H7 (cell line): Measurements from ENCODE around the gene TMA7B. TPM values are rescaled to one million over a fixed set of nuclear protein-coding genes. Genes with fewer than 3 reads are reported as not detected.
A peak's percentile ranks its signal among the peaks of the same experiment; 100 is the strongest.

Source experiments
- DNase-seq: peaks from one replicate; pipeline ENCODE4 v3.0.0; 2012
- H3K27me3 ChIP-seq: 2 replicates; pipeline ENCODE4 v1.6.0; 2011; ENCODE audit warnings: mild to moderate bottlenecking, low read length; ENCODE audit not compliant: control insufficient read depth, insufficient read depth
- H3K36me3 ChIP-seq: replicated peaks from 2 replicates; pipeline ENCODE4 v1.5.1; 2011; ENCODE audit warnings: low read length; ENCODE audit not compliant: control insufficient read depth, insufficient read depth
- H3K4me3 ChIP-seq: 2 replicates; pipeline ENCODE4 v1.5.1; 2011; ENCODE audit warnings: low read depth, mild to moderate bottlenecking, control low read depth, low read length, moderate library complexity; ENCODE audit not compliant: insufficient read depth
- total RNA-seq: library from RNA; depleted of rRNA; stranded (reverse); fragments of >200 nt; shearing (Covaris generic); gene quantifications from 2 replicates; pipeline ENCODE4 v1.2.3, GENCODE V29; 2014; rRNA removed

Gene TMA7B
- total RNA-seq, 1 experiment from 2014 or later: not detected

DNA sequence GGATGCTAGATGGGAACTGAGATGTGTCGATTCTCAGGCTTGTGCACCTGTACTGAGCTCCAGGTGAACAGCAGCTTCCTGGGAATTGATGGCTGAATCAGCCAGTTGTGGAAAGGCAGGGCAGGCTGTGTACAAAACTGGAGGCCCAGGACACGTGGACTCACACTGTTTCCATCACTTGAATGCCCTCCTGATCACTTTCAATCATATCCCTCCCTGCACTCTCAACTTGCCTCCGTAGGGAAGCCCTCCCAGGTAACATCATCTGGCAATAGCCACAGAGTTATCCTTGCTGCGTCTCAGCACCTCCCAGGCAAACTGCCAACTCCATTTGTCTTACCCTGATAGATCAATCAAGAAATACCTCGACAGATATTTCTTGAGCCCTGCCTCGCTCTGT lies 44.6 kb downstream of the TMA7B start:
- Histone ChIP-seq H3K27me3 (no peaks in the 10 kb centered on the region), H3K36me3 (no peaks in the 10 kb centered on the region), H3K4me3 (no peak overlapping the region)
- no peak for DNase-seq

DNA sequence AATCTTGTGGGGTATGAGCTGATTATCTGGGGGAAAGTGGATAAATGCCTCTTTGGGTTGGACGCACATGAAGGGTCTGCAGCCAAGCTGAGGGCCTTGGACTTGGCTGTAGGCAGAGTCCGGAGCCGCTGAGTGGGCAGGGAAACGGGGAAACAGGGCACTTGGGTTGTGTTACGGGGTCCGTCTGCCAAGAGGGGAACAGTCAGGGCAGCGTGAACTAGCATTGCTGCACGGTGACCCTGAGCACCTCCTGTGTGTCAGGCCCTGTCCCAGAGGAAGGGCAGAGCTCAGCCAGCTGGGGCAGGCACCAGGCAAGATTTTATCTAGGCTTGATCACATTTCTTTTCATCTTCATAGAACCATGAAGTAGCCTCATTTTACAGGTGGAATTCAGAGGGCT lies 46.4 kb downstream of the TMA7B start:
- Histone ChIP-seq H3K27me3 (no peaks in the 10 kb centered on the region), H3K4me3 (no peak overlapping the region), H3K36me3 (no peaks in the 10 kb centered on the region)
- DNase-seq: no peak

DNA sequence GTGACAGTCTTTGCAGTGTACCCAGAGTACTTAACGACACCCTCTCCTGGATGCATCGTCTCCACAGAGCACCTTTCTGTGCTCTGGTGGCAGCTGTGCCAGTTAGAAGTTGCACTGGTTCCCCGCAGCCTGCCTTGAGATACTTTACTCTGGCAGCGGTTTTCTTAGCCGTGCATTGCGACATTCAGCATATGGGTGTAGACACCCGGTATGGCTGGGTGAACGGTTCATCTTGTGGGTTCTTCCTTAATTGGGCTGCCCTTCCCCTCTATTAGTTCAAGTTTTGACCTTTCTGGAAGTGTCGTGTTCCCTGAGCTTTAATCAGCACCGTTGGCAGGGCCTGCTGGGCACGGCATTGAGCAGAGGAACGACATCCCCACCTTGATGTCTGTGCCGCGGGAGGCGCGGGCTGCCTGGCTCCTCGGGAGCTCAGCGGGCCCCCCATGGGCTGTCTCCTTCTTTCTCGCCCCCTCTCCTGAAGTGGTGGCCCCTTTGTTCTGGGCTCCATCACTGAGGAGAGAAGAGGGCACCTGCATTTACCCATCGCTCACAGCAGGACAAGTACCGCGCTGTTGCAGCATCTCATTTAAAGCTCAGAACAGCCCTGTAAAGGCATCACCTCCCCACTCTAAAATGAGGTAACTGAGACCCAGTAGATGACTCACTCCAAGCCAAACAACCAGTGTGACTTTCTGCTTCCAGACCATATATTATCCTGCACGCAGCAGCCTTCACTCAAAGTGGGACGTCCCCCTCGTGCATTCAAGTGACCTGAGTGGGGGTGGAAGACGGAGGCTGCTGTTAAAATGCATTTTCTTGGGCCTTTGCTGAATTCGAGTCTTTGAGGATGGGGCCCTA lies 47.9 kb downstream of the TMA7B start:
- Histone ChIP-seq H3K27me3 (no peaks in the 10 kb centered on the region), H3K36me3 (no peaks in the 10 kb centered on the region), H3K4me3 (no peak overlapping the region)
- DNase-seq: no peak

DNA sequence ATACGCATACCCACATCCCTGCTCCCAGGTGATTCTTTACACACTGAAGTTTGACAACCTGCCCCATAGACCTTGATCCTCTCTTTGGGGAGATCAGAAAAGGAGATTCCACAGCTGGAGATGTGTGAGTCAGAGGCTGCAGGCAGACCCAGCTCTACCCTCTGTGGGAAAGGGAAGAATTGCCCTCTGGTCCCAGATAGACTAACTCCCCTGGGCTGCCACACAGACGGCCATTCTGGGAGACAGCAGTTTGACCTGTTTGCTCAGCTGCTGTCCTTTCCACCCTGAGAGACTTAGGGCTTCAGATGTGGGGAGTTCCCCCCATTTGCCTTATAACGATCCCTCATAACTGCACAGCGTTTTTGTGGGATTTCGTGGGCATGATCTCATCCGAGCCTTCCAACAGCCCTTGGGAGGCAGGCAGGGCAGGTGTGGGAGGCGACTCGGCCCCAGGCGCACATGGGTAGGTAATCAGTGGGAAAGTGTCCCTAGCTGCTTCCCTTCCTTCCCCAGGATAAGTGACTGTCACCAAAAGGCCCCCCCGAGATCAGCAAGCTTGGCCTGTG lies 48.6 kb downstream of the TMA7B start:
- DNase-seq: peak; percentile 65
- Histone ChIP-seq H3K4me3 (no peak overlapping the region), H3K27me3 (no peaks in the 10 kb centered on the region), H3K36me3 (no peaks in the 10 kb centered on the region)

DNA sequence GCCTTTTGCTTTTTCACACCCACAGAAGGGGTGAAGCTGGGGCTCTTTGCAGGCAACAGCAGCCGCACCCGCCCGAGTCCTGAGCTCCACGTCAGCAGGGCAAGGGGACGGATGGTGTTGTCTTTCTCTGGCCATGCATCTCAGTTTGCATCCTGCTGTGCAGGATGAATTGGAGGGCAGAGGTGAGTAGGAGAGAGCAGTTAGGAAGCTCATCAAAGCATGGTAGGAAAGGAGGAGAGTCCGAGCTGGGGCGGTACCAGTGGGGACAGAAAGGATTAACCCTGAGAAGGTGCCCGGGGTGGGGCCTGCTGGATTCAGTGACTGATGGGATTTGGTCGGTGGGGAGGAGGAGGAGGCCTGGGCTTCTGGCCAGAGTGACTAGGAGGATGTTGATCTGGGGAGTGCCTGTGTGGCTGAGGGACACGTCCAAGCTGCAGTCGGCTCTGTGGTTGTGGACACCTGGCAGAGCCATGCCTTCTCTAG lies 49.1 kb downstream of the TMA7B start:
- Histone ChIP-seq H3K36me3 (no peaks in the 10 kb centered on the region), H3K27me3 (no peaks in the 10 kb centered on the region), H3K4me3 (no peak overlapping the region)
- peak; percentile 86 for DNase-seq

DNA sequence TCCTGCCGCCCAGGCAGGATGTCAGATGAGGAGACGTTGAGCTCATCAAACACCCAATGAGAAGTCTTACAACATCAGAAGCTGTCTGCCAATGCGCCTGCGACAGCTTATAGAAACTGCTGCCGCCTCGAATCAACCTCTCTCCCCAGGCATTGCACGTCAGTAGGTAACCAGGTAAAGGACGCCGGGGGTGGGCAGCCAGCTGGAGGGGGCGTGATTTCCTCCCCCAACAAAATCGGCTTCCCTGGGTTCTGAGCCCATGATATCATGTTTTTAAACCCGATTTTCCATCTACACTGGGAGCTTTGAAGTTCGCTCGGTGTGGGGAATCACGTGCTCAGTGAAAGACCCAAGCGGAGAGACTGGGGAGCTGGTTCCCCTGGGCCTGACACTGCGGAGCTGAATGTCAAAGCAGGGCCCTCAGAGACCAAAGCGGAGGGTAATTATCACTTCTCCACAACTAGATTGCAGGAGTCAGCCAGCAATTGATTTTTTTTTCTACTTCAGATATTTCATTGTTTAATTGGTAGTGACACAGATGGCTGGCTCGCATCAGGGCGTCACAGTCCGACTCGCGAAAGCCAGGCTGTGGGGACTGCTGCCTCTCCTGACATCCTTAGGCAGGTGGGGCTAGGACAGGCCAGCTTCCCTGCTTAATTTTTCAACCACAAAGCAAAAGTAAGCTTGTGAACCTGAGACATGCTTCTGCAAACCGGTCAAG lies 49.9 kb downstream of the TMA7B start:
- Histone ChIP-seq H3K36me3 (no peaks in the 10 kb centered on the region), H3K27me3 (no peaks in the 10 kb centered on the region), H3K4me3 (no peak overlapping the region)
- no peak for DNase-seq

DNA sequence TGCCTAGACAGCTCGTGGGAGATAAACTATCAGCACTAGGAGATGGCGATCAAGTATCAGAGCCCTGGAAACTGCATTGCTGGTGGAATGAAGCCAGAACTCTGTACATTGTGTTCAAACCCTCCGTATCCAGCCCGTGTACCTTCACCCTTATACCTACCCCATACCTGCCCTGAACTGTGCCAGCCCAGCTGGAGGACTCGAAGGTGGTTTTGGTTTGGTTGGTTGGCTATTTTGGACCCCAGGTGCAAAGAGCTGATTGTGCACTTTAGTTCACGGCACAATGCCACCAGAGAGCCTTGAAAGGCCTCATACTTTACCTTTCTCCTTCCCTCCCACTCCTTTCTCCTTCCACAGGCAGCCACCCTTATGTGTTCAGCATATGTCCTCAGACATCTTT lies 50.5 kb downstream of the TMA7B start:
- Histone ChIP-seq H3K4me3 (no peak overlapping the region), H3K36me3 (no peaks in the 10 kb centered on the region), H3K27me3 (no peaks in the 10 kb centered on the region)
- no peak for DNase-seq

Other genes with a start within 250 kb of the TMA7B start
- not detected in 2 replicates for gene ENTHD1, start 66.6 kb upstream of the TMA7B start, total RNA-seq
- gene GRAP2, start 59.3 kb upstream of the TMA7B start, total RNA-seq: 0.45 and 0.52 TPM in 2 replicates
- 28.1 and 34.4 TPM in 2 replicates for gene FAM83F, start 34.6 kb downstream of the TMA7B start, total RNA-seq
- gene TNRC6B, start 217.5 kb downstream of the TMA7B start, total RNA-seq: 13.0 and 21.4 TPM in 2 replicates